GM18507 (cell line): Measurements from ENCODE around the gene CLPTM1.
A peak's percentile ranks its signal among the peaks of the same experiment; 100 is the strongest.
"Not testable (repeated sequence)": the region's sequence is repeated elsewhere in the genome, so short reads cannot be mapped to it uniquely, and the experiment has no call there.

Source experiments
- DNase-seq: peaks from one replicate; pipeline ENCODE4 v3.0.0; 2011; ENCODE audit warnings: low read depth; ENCODE audit not compliant: insufficient read length; ENCODE audit errors: extremely low spot score
- FAIRE-seq: peaks from 2 replicates; lab custom pipeline; 2011; peaks lifted over from hg19 to GRCh38; lab: Jason Lieb, UNC

CLPTM1 gene

GRCh38 chr19:44954649-44955504, at the start of gene CLPTM1:
Gene CLPTM1 (plus strand): TSS chr19:44955380. CDS start chr19:44955396, 16 bp downstream.
- peak; percentile 96 for DNase-seq
- FAIRE-seq = peak; percentile 91

GRCh38 chr19:44905437-44906160, 49.6 kb upstream of the CLPTM1 start, which contains the start of gene APOE:
Gene APOE (plus strand): TSS chr19:44905796. CDS start chr19:44906625, 829 bp downstream.
- FAIRE-seq (no peak), DNase-seq (no peak)

- DNase-seq = no peak
- FAIRE-seq = no peak
Observed at GRCh38 chr19:44907613-44908012, 47.6 kb upstream of the CLPTM1 start.

- FAIRE-seq = no peak
- DNase-seq = no peak
Observed at GRCh38 chr19:44908074-44908835, 46.9 kb upstream of the CLPTM1 start.

GRCh38 chr19:44908836-44909261, 46.3 kb upstream of the CLPTM1 start:
- FAIRE-seq (no peak), DNase-seq (no peak)

GRCh38 chr19:44909775-44910174, 45.4 kb upstream of the CLPTM1 start:
- FAIRE-seq (no peak), DNase-seq (no peak)

- DNase-seq, FAIRE-seq: not testable (repeated sequence)
Observed at GRCh38 chr19:44911896-44912295, 43.3 kb upstream of the CLPTM1 start.

- no peak for FAIRE-seq
- no peak for DNase-seq
Observed at GRCh38 chr19:44912854-44913253, 42.3 kb upstream of the CLPTM1 start.

GRCh38 chr19:44913512-44914432, 41.4 kb upstream of the CLPTM1 start:
- DNase-seq, FAIRE-seq: not testable (repeated sequence)

- peak; percentile 88 for FAIRE-seq
Observed at GRCh38 chr19:44914433-44915206, 40.6 kb upstream of the CLPTM1 start, which contains the start of gene APOC1. Gene APOC1 (plus strand): TSS chr19:44914608. CDS start chr19:44914892, 284 bp downstream.

GRCh38 chr19:44924243-44924725, 30.9 kb upstream of the CLPTM1 start:
- DNase-seq = no peak
- no peak for FAIRE-seq

More at GRCh38 chr19:44914433-44915206, 40.6 kb upstream of the CLPTM1 start, which contains the start of gene APOC1:
- DNase-seq = peak; percentile 89

- no peak for FAIRE-seq
- no peak for DNase-seq
Observed at GRCh38 chr19:44925114-44925891, 29.9 kb upstream of the CLPTM1 start.

- DNase-seq, FAIRE-seq: not testable (repeated sequence)
Observed at GRCh38 chr19:44926245-44927077, 28.7 kb upstream of the CLPTM1 start.

GRCh38 chr19:44927746-44928145, 27.4 kb upstream of the CLPTM1 start:
- DNase-seq (no peak), FAIRE-seq (no peak)

GRCh38 chr19:44930088-44930487, 25.1 kb upstream of the CLPTM1 start:
- DNase-seq (no peak), FAIRE-seq (no peak)

GRCh38 chr19:44931541-44931940, 23.6 kb upstream of the CLPTM1 start:
- no peak for DNase-seq
- no peak for FAIRE-seq
